ENCODE data around the gene MISP. TPM values are rescaled to one million over a fixed set of nuclear protein-coding genes. Genes with fewer than 3 reads are reported as not detected.
A peak's percentile ranks its signal among the peaks of the same experiment; 100 is the strongest.

MISP gene
- total and polyA plus RNA-seq, 9 of the 15 experiments (the other 6 are each of a cell fraction or from before 2014, with no cell fraction given), result 0.04 to 0.29 (median 0.05) TPM; not detected in 5

DNA sequence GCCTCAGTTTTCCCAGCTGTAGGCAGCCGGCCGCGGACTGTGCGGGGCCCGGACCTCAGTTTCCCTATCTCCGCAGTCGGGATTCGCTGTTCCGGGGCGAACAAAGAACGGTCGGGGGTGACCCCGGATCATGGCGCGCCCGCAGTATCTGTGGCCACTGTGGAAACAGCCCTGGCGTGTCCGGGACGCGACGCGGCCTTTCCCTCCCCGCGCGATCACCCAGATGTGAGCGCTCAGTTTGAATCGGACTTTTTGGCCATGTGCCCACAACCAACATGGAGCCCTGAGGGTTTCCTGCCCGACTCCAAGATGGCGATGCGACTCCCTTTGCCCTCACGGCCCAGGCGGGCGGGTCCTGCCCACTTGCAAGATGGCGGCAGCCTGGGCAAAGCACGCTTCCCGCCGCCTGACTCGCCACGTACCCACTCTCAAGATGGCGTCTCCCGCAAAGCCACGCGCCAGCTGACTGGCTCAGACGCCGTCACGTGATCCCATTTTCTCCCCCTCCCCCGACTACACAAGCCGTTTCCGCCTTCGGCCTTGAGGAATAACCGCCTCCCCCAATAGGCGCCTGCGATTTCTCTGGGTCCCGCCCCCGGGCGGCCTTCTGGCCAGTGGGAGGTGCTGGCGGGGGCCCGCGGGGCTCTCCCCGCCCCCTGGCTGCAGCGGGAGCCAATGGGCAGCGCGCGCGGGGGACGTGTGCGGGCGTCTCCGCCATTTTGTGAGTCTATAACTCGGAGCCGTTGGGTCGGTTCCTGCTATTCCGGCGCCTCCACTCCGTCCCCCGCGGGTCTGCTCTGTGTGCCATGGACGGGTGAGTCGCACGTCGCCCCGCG, 46.0 kb downstream of the MISP start, which contains the start of gene PTBP1 (continued):
- TF ChIP-seq, protein P1, sequence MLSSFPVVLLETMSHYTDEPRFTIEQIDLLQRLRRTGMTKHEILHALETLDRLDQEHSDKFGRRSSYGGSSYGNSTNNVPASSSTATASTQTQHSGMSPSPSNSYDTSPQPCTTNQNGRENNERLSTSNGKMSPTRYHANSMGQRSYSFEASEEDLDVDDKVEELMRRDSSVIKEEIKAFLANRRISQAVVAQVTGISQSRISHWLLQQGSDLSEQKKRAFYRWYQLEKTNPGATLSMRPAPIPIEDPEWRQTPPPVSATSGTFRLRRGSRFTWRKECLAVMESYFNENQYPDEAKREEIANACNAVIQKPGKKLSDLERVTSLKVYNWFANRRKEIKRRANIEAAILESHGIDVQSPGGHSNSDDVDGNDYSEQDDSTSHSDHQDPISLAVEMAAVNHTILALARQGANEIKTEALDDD (IDR thresholded peaks at IDR 0.05), result no peak
- TF ChIP-seq RNF2 (IDR thresholded peaks at IDR 0.05) (peak; percentile 60; the same call in 1 of the 2 replicates), ILK (tag; IDR thresholded peaks at IDR 0.05; ENCODE audit: borderline replicate concordance, low read depth) (no peak), TEAD2 (tag; IDR thresholded peaks at IDR 0.05) (no peak), IRF2 (CRISPR knock-in tag; IDR thresholded peaks at IDR 0.05) (no peak), GTF2E2 (tag; IDR thresholded peaks at IDR 0.05) (peak; percentile 67), HDAC8 (tag; IDR thresholded peaks at IDR 0.05) (peak; percentile 82; the same call in 1 of the 2 replicates), ZBTB40 (IDR thresholded peaks at IDR 0.05) (peak; percentile 86), ZBTB40 (CRISPR knock-in tag; IDR thresholded peaks at IDR 0.05) (no peak), SNIP1 (IDR thresholded peaks at IDR 0.05; ENCODE audit: low read depth) (no peak), ZBTB8A (IDR thresholded peaks at IDR 0.05; ENCODE audit: partially characterized antibody) (no peak), SMAD4 (CRISPR knock-in tag; conservative IDR thresholded peaks at IDR 0.05) (peak; percentile 77), MTF1 (CRISPR knock-in tag; IDR thresholded peaks at IDR 0.05; ENCODE audit: borderline replicate concordance) (no peak), STAT5B (CRISPR knock-in tag; IDR thresholded peaks at IDR 0.05) (no peak), MCM5 (IDR thresholded peaks at IDR 0.05; ENCODE audit: low read depth) (no peak), GATA2 (CRISPR knock-in tag; IDR thresholded peaks at IDR 0.05) (0 out of 2 replicates have a peak, but pooled peaks have one; percentile 27), MBD2 (IDR thresholded peaks at IDR 0.05; ENCODE audit: borderline replicate concordance, low read depth) (peak; percentile 94)
- TF ChIP-seq, protein P2, sequence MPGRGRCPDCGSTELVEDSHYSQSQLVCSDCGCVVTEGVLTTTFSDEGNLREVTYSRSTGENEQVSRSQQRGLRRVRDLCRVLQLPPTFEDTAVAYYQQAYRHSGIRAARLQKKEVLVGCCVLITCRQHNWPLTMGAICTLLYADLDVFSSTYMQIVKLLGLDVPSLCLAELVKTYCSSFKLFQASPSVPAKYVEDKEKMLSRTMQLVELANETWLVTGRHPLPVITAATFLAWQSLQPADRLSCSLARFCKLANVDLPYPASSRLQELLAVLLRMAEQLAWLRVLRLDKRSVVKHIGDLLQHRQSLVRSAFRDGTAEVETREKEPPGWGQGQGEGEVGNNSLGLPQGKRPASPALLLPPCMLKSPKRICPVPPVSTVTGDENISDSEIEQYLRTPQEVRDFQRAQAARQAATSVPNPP (IDR thresholded peaks at IDR 0.05; ENCODE audit: borderline replicate concordance, insufficient read depth, insufficient read length), result no peak
